Muscle layer of colon (tissue), 2 donors: Measurements from ENCODE around the gene CYP4V2.

Experiments used
- H3K27ac ChIP-seq: one replicate; pipeline ENCODE4 v1.7.0; 2013; ENCODE audit warnings: low read depth, mild to moderate bottlenecking, low read length, moderate library complexity
- H3K27me3 ChIP-seq, 2 donors: one replicate each; pipeline ENCODE4 v1.7.0; 2013; ENCODE audit warnings: low read length in 2 of 2, mild to moderate bottlenecking in 2 of 2; ENCODE audit not compliant: insufficient read depth in 2 of 2, control insufficient read depth in 1 of 2
- H3K36me3 ChIP-seq: one replicate; pipeline ENCODE4 v1.7.0; 2013; ENCODE audit warnings: mild to moderate bottlenecking, low read length; ENCODE audit not compliant: insufficient read depth
- H3K4me1 ChIP-seq: one replicate; pipeline ENCODE4 v1.7.0; 2013; ENCODE audit warnings: mild to moderate bottlenecking, low read length; ENCODE audit not compliant: insufficient read depth
- H3K4me3 ChIP-seq, 2 donors: one replicate each; pipeline ENCODE4 v1.7.0; 2013; ENCODE audit warnings: low read length in 2 of 2, low read depth in 1 of 2, mild to moderate bottlenecking in 1 of 2, moderate library complexity in 1 of 2
- H3K9ac ChIP-seq: one replicate; pipeline ENCODE4 v1.7.0; 2013; ENCODE audit warnings: low read length
- H3K9me3 ChIP-seq: one replicate; pipeline ENCODE4 v1.7.0; 2013; ENCODE audit warnings: mild to moderate bottlenecking, low read length
- donor health status: abdominal sarcoma.
- donor health status: Adenocarcinoma of cecum.

The CYP4V2 gene

GRCh38 chr4:186191200-186192065, at the start of gene CYP4V2:
TSS of gene CYP4V2 (plus strand) at chr4:186191567. CDS start at chr4:186191824, 257 bp downstream.
- no peaks in the 10 kb centered on the region for H3K9me3 ChIP-seq
- H3K9ac ChIP-seq: peak within 1 kb of the TSS; percentile 91
- peak within 1 kb of the TSS; percentile 86 to 89 for H3K4me3 ChIP-seq
- peak within 1 kb of the TSS; percentile 96 for H3K27ac ChIP-seq
- H3K27me3 ChIP-seq: no peaks in the 10 kb centered on the region
- peaks cover 36% of the 10 kb centered on the region for H3K4me1 ChIP-seq
- peaks cover 19% of the 10 kb centered on the region for H3K36me3 ChIP-seq

GRCh38 chr4:186144198-186144945, 47.0 kb upstream of the CYP4V2 start:
- H3K27me3 ChIP-seq: no peaks in the 10 kb centered on the region
- H3K9me3 ChIP-seq: no peaks in the 10 kb centered on the region
- peak overlapping the region; percentile 65 to 76 for H3K4me3 ChIP-seq
- no peaks in the 10 kb centered on the region for H3K36me3 ChIP-seq
- H3K27ac ChIP-seq: peak overlapping the region; percentile 76
- peaks cover 9% of the 10 kb centered on the region for H3K4me1 ChIP-seq
- no peak overlapping the region for H3K9ac ChIP-seq

GRCh38 chr4:186144946-186145569, 46.3 kb upstream of the CYP4V2 start:
- no peaks in the 10 kb centered on the region for H3K27me3 ChIP-seq
- H3K36me3 ChIP-seq: no peaks in the 10 kb centered on the region
- peak overlapping the region; percentile 43 to 71 for H3K4me3 ChIP-seq
- H3K27ac ChIP-seq: peak overlapping the region; percentile 67
- peaks cover 9% of the 10 kb centered on the region for H3K4me1 ChIP-seq
- H3K9ac ChIP-seq: peak overlapping the region; percentile 77
- no peaks in the 10 kb centered on the region for H3K9me3 ChIP-seq

GRCh38 chr4:186146458-186146857, 44.9 kb upstream of the CYP4V2 start:
- no peaks in the 10 kb centered on the region for H3K27me3 ChIP-seq
- H3K9me3 ChIP-seq: no peaks in the 10 kb centered on the region
- H3K36me3 ChIP-seq: no peaks in the 10 kb centered on the region
- H3K4me3 ChIP-seq: peak overlapping the region in 1 of 2 donors; percentile 7
- H3K9ac ChIP-seq: no peak overlapping the region
- no peak overlapping the region for H3K27ac ChIP-seq
- peaks cover 9% of the 10 kb centered on the region for H3K4me1 ChIP-seq

GRCh38 chr4:186148336-186148975, 42.9 kb upstream of the CYP4V2 start:
- Histone ChIP-seq H3K27ac (no peak overlapping the region), H3K9me3 (no peaks in the 10 kb centered on the region), H3K4me1 (peaks cover 9% of the 10 kb centered on the region), H3K9ac (no peak overlapping the region), H3K36me3 (peaks cover 6% of the 10 kb centered on the region), H3K27me3 (no peaks in the 10 kb centered on the region), H3K4me3 (no peak overlapping the region)

- no peaks in the 10 kb centered on the region for H3K27me3 ChIP-seq
- no peak overlapping the region for H3K4me3 ChIP-seq
- H3K36me3 ChIP-seq: peaks cover 7% of the 10 kb centered on the region
- no peak overlapping the region for H3K9ac ChIP-seq
- H3K4me1 ChIP-seq: peaks cover 9% of the 10 kb centered on the region
- H3K9me3 ChIP-seq: no peaks in the 10 kb centered on the region
- no peak overlapping the region for H3K27ac ChIP-seq
Measured at GRCh38 chr4:186149872-186150271, 41.5 kb upstream of the CYP4V2 start.

GRCh38 chr4:186150926-186151325, 40.4 kb upstream of the CYP4V2 start:
- Histone ChIP-seq H3K4me1 (peaks cover 2% of the 10 kb centered on the region), H3K4me3 (no peak overlapping the region), H3K36me3 (peaks cover 8% of the 10 kb centered on the region), H3K9me3 (no peaks in the 10 kb centered on the region), H3K27ac (no peak overlapping the region), H3K27me3 (no peaks in the 10 kb centered on the region), H3K9ac (no peak overlapping the region)

GRCh38 chr4:186151499-186151898, 39.9 kb upstream of the CYP4V2 start:
- H3K9ac ChIP-seq: no peak overlapping the region
- no peaks in the 10 kb centered on the region for H3K4me1 ChIP-seq
- no peaks in the 10 kb centered on the region for H3K9me3 ChIP-seq
- no peaks in the 10 kb centered on the region for H3K27me3 ChIP-seq
- H3K27ac ChIP-seq: no peak overlapping the region
- H3K4me3 ChIP-seq: no peak overlapping the region
- peaks cover 11% of the 10 kb centered on the region for H3K36me3 ChIP-seq

GRCh38 chr4:186158021-186158813, 33.1 kb upstream of the CYP4V2 start:
- no peaks in the 10 kb centered on the region for H3K9me3 ChIP-seq
- no peaks in the 10 kb centered on the region for H3K4me1 ChIP-seq
- no peak overlapping the region for H3K4me3 ChIP-seq
- no peaks in the 10 kb centered on the region for H3K27me3 ChIP-seq
- peaks cover 15% of the 10 kb centered on the region for H3K36me3 ChIP-seq
- H3K27ac ChIP-seq: no peak overlapping the region
- H3K9ac ChIP-seq: no peak overlapping the region

- Histone ChIP-seq H3K27ac (no peak overlapping the region), H3K9ac (no peak overlapping the region), H3K36me3 (peaks cover 12% of the 10 kb centered on the region), H3K27me3 (no peaks in the 10 kb centered on the region), H3K4me3 (no peak overlapping the region), H3K9me3 (no peaks in the 10 kb centered on the region), H3K4me1 (no peaks in the 10 kb centered on the region)
Measured at GRCh38 chr4:186158966-186159365, 32.4 kb upstream of the CYP4V2 start.
